Ovary (tissue), 3 donors: ENCODE measurements around the gene RASAL2.

Experiments
- CTCF ChIP-seq, 3 donors: fragments of 450-650 bp in 2 of 3; fragments of 200-600 bp in 1 of 3; IDR thresholded peaks; one replicate each; pipeline versions ENCODE4 v1.5.1 to v1.8.0; 2016 to 2022; ENCODE audit warnings: antibody characterized with exemption in 3 of 3, mild to moderate bottlenecking in 1 of 3
- POLR2A ChIP-seq: fragments of 450-650 bp; IDR thresholded peaks from one replicate; pipeline ENCODE4 v1.6.1; 2017; ENCODE audit warnings: antibody characterized with exemption, mild to moderate bottlenecking, moderate library complexity
- donor health status: DM: no; HTN: no; CAD: no.

- no peak for TF ChIP-seq CTCF (IDR thresholded peaks at IDR 0.05)
- TF ChIP-seq POLR2A, result no peak
Observed at GRCh38 chr1:178506669-178507068, 412.8 kb downstream of the RASAL2 start.
